NCI-H1436 treated with DMSO at 0.1 percent for 48 hours (cell line): Measurements from ENCODE around the gene GTF2E1.
"Not testable (repeated sequence)": the region's sequence is repeated elsewhere in the genome, so short reads cannot be mapped to it uniquely, and the experiment has no call there.

Experiments used
- DNase-seq: peaks from one replicate; lab custom pipeline; 2025; lab: John Stamatoyannopoulos, UW

GTF2E1 gene

DNA sequence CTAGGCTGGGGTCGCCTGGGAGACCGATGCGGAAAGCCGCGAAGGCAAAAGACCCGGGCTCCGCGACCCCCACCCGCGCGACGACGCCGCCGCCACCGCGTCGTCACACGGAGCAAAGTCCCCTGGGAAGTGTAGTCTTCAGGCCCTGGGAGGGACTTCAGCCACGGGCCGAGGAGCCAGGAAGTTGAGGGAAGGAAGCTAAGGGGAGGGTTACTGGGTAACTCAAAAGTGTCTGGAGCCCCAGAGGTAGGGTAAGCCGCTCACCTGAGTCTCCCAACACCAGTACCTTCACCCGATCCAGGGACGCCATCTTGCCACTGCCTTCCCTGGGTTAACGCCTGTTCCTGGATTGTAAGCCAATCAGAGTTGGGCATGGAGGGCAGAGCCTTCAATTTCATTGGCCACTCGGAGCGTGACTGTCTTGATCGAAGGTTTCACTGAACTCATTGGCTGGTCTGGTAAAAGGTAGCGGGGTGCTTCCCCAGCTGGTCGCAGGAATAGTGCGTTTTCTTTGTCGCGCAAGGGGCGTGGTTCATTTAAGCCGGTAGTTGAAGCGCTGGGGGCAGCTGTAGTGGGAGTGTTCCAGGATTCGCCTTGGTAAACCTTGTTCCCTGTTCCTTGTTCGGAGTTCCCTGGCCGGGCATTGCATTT, at the start of gene GTF2E1, which contains the start of gene RABL3:
GTF2E1 (plus strand) TSS at position 547 of the 651 bp plus-strand sequence. CDS start 7,809 bp downstream, outside the sequence.
RABL3 (minus strand) TSS at position 319 of the 651 bp plus-strand sequence; CDS start at position 310, 9 bp downstream.
- DNase-seq, result peak; percentile 100

DNA sequence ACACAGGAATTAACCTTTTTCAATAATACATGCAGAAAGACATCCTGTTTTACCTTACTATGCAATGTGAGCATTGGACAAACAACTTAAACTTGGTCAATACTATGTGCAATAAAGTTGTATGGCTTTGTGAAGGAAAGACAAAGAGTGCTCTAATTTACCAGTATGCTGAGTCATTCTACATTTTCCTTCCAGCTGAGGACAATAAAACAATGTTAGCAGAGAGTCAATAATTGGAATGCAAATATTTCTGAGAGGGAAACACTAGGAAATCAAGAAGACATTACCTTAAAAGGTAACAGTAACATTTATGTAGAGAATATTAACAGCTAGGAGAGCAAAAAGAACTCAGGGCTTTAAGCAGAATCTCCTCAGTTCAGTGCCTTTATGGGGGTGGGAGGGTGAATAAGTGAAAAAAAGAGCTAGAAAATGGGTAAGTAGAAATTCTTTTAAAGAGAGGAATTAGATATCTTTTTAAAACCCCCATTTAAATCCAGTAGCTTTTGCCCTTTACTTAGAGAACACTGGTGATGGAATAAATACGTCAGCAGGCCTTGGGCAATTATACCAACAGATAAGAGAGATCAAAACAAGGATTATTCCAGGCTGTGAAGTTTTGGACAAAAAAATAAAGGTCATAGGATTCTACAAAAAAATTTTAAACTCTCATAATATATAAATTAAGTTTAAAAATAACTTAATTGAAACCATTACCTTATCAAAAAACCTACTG, 48.9 kb upstream of the GTF2E1 start:
- peak; percentile 75 for DNase-seq

DNA sequence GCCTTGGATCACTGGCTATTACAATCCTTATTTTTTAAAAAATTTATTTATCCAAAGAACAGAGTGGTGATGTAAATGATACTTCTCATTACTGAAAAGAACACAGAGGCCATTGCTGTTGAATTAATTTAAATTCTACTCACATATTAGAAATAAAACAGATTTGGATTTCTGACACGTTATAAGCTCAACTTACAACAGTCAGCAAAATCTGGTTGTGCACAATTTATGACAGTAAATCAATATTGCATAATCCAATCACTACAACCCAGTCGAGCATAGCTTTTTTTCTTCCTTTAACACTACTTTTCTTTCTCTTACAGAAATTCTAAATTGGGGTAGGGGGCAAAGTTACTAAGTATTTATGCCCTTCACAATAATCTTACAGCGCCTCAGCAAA, 43.2 kb upstream of the GTF2E1 start:
- no peak for DNase-seq

DNA sequence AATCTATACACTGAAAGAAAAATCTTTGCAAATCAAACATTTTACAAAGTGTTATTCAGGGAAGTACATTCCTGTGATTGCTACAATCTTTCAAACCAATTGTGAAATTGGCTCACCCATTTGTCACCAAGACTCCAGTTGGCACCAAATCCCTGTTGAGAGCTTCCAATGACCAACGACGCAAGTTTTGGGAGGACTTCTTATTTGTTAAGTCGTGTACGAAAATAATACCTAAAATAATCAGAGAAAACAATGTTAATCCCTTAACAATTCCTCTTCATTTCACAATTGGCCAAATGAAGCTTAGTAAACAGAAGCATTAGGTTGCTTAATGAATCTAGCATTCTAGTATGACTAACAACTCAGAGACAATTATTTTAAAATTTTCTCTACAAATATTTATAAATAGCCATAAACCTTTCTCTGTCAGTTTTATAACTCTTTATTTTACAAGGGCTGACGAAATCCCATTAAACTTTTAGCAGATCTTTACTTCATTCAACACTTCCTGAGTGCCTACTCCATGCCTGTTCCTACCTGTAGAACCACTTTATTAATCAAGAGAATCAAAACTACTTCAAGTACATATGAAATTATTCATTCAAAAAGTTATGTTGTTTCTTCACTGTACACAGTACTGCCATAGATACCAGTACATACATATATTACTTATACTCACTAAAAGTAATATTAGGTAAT, 36.5 kb upstream of the GTF2E1 start:
- DNase-seq, result no peak

DNA sequence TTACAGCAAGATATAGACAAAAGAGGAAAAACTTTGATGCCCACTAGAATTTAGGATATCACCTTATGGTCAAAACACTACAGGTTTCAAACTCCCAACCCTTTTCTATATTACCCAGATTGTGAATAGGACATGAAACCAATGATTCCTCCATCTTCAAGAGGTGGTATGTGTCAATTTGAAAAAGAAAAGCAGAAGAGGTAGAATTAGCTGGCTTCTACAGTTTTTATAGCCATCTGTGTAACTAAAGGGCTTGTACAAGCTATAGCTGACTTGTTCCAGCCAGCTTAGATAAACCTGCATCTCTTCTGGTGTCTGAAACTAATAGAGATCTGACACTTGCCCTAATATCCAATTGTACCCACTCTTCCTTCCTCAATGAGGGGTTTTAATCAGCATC, 35.6 kb upstream of the GTF2E1 start:
- DNase-seq, result no peak

DNA sequence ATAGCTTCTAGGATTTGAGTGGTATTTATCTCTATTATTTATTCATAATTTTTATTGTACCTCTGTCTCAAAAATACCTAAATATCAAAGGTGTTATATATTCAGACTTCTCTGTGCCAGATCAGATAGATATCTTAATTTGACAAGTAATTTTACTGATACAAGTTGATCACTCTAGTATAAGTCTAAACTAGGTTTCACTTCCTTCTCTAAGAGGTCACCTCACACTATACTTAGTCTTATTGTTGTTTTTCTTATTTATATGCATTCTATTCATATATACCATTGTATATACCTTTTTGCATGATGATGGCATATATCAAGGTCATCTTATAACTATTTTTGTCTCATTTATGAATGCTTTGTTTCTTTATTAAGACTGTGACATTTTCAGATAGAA, 34.1 kb upstream of the GTF2E1 start:
- DNase-seq, result no peak

DNA sequence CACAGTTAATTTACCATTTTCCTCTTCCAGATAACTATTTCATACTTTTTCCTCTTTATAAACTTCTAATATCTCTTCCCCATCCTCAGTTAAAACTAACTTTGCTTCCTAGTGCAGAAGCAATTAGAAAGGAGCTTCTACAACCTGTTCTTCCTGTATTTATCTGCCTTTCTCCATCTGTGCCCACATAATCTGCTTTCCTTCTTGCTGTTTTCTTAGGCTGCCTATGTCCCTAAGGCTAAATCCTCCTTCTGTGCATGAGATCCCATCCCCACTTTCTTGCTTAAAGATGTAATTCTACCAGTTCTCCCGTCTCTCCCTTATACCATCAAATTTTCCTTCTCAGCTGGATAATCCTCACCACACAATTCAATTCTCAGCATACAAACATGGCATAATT, 32.2 kb upstream of the GTF2E1 start:
- DNase-seq, result no peak

DNA sequence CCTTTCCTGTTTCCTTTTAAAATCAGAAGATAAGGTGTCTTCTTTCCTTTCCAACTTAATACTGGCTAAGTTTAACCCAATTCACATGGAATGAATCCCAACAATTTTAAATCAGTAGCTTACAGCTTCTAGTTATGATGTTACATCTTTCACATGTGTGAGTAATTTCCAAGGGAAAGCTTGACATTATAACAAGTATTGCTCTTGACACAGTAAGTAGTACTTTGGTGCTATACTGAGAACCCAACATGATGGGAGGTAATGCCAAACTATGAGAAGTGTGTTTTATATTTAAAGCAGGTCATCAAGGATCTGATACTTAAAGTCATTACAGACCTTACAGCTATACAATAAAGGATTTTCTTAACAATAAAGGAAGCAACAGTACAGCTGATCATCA, 29.3 kb upstream of the GTF2E1 start:
- DNase-seq, result no peak

DNA sequence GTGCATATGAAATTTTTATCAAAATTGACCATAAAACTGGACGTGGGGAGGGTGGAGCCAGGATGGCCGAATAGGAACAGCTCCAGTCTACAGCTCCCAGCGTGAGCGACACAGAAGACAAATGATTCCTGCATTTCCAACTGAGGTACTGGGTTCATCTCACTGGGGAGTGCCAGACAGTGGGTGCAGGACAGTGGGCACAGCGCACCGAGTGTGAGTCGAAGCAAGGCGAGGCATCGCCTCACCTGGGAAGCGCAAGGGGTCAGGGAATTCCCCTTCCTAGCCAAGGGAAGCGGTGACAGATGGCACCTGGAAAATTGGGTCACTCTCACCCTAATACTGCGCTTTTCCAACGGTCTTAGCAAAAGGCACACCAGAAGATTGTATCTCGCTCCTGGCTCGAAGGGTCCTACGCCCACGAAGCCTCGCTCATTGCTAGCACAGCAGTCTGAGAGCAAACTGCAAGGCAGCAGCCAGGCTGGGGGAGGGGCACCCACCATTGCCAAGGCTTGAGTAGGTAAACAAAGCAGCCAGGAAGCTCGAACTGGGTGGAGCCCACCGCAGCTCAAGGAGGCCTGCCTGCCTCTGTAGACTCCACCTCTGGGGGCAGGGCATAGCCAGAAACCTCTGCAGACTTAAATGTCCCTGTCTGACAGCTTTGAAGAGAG, 23.2 kb upstream of the GTF2E1 start:
- not testable (repeated sequence) for DNase-seq

DNA sequence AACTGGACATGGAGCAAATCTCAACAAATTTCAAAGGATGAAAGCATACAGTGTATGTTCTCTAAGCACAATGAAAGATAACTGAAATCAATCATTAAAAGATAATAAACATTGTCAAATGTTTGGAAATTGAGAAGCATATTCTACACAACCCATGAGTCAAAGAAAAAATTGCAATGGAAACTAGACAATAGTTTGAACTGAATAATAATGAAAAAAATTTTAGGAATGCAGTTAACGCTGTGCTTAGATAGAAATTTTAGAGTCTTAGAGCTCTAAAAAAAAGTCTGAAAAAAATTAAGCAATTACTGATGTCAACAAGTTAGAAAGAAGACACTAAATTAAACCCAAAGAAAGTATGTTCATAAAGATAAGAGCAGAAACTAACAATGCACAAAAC, 15.8 kb upstream of the GTF2E1 start:
- DNase-seq, result no peak

DNA sequence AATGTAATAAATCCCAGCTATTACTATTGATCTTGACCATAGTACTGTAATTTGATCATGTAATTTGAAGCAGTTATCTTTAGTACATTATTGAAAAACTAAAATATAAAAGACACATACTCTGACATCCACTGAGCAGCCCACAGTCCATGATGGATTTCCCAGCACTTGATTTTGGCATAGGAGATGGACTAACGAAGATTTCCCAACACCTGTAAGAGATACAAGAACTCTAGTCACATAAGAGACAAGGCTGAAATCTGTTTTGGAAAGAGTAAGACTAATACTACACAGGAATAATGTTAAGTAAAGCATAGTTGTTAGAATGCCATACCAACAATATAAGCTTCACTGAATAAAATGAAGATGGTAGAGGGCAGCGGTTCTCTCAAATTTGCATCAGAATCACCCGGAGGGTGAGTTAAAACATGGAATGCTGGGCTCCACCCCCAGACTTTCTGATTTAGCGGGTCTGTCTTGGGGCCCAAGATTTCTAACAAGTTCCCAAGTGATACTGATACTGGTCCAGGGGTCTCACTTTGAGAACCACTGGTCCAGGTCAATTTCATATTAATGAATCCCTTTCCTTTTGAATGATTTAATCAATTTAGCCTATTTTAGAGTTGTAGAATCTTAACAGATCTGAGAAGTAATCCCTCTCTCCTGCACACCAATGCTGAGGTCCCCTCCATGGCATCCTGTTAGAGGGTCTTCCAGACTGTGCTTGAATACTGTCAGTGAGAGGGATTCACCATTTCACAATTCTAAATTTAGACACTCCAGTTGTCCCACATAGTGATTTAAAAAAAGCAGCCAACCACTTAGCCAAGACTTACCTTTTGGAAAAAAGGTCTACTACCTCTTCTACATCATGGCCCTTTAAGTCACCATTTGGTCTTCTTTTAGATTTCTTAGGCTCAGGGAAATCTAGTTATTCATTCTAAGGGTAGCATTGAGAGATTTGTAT, 11.7 kb upstream of the GTF2E1 start:
- DNase-seq, result no peak

DNA sequence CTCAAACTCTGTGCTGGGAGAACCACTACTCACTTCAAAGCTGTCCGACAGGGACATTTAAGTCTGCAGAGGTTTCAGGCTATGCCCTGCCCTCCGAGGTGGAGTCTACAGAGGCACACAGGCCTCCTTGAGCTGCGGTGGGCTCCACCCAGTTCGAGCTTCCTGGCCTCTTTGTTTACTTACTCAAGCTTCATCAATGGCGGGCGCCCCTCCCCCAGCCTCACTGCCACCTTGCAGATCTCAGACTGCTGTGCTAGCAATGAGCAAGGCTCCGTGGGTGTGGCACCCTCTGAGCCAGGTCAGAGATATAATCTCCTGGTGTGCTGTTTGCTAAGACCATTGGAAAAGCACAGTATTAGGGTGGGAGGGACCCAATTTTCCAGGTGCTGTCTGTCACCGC, 4.5 kb upstream of the GTF2E1 start:
- DNase-seq, result not testable (repeated sequence)

DNA sequence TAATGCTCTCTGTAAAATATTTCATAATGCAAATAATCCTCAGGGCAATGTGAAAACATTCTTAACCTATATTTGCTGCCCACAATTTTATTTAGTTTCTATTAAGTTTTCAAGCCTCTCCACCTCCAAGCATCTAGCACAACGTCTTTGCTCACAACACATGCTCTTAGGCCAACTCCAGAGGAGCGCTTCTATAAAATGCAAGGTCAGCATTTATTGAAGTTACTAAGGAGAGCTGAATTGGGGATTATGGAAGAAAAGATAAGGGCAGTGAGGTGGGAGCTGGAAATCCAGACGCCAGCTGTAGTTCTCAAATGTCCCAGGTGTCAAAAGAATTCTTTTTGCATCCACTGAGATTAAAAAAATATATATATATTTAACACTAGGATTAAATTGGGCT, 1.2 kb upstream of the GTF2E1 start:
- DNase-seq, result no peak

DNA sequence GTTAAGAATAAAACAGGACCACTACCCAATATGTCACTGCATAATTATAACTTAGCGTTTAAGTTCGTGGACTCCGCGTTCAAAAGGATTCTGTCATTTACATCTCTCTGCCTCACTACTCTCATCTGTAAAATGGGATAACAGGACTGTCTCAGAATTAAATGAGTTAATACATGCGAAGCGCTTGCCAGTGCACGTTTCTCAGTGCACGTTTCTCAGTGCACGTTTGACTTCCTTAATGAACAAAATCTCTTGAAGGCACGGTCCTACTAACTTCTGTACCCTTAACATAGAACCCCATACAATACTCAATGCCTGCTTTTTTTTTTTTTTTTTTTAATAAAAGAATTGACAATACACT, 727 bp upstream of the GTF2E1 start:
- no peak for DNase-seq

DNA sequence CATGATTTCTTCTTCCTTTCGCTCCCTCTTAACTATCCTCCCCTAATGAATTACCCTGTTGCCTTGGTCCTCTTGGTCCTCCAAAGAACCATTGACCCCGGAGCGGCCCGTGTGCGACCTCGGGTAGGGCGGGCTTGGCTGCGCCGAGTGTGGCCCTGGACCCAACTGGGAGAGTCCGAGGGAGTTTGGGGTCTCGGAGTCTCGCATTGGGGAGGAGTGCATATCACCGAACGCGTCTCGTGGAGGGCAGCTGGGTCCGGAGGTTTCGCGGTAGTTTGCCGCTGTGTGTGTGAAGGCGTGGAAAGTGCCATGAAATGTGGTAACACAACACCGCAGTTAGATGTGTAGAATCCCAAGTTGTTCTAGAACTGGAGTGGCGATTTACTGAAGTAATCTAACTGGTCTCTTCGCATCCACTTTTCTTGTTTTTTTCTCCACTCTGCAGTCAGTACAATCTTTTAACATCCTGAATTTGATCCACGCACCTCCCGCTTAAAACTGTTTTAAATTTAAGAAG, 363 bp downstream of the GTF2E1 start:
- no peak for DNase-seq

DNA sequence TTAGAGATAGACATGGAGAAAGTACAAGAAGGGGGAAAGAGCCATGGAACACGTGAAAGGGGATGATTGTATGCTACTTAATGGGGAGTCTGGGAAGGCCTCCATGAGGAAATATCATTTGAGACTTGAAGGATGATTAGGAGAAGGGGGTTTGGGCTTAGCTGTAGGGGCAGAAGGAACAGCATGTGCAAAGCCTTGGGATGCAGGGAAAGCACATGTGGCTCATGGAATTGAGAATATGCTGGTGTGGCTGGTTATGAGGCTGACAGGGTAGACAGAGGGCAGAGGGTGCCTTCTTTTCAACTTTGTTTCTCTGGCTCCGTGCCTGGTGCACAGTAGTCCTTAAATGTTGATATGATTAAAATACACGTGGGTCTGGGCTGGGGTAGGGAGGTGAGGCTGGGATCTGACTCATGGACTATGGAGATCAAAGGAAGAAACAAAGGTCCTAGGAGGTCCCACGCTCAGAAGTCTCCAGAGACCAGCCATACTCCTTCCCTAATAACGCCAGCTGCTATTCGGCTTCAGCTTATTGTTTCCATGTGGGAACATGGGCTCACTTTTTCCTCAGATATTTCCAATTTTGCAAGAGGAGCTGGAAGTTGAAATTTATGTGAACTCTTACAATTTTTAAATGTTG, 1.1 kb downstream of the GTF2E1 start:
- DNase-seq, result no peak

DNA sequence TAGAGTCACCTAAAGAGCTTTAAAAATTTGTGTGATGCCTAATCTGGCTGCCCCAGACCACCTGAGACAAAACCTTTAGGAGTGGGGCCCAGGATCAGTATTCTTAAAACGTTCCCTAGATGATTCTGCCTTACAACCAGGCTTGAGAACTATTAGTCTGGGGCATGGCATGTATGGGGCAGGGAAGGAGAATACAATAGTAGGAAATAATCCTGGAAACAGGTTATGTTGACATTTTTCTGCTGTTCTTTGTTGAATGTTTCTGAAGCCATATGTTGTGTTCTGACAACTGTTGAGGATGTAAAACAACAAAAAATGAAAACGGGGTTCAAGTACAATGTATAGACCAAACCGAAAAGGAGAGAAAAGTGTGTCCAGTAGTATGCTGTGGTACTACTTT, 2.9 kb downstream of the GTF2E1 start:
- no peak for DNase-seq

DNA sequence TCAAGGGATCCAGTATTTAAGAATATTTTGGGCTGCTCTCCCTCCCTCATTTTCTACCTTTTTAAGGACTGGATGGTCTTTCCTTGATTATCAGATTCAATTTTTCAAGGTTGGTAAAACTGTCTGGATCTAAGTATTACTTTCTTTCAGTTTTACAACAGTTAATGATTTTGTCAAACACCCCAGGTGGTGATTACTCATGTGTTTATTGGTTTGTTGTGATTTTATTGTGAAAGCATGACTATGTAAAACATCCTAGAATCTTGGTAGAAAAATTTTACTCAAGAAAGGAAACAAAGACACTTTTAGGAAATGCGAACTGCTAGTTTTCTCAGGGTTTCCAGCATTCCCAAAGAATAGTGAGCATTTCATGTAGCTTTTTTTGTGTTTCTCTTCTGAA, 7.3 kb downstream of the GTF2E1 start:
- no peak for DNase-seq

DNA sequence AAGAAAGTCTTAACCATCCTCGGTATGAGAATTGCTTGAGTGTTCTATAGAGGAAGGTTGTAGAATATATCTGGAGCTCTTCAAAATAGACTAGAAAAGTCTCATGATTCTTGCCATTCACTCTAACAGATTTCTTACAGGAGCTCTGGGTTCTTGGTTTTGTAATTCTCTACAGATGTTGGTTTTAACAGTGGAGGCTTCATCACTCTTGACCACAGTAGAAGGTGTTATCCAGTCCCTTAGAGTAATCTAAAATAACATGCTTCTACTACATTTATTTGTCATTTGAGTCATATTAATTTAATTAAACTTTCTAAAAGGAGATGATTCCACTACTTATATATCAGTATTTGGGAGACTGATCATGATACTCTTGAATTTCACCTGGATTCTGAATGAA, 9.7 kb downstream of the GTF2E1 start:
- no peak for DNase-seq

DNA sequence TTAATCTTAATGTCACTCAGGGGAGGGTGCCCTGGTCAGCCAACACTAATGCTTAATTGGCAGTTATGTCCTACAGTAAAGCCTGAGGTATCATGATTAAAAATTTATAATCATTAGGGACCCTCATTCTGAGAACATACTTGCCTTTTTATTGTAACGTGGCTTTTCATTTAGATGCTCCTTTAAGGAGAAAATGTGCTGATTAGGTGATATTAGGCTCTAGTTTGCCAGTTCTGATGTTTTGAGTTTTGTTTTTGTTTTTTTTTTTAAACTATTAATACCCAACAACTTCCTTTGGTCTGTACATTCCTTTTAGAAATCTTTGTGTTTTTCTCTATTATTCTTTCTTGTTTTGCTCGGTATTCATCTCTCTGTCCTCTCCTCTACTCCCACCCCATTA, 10.3 kb downstream of the GTF2E1 start:
- DNase-seq, result no peak

DNA sequence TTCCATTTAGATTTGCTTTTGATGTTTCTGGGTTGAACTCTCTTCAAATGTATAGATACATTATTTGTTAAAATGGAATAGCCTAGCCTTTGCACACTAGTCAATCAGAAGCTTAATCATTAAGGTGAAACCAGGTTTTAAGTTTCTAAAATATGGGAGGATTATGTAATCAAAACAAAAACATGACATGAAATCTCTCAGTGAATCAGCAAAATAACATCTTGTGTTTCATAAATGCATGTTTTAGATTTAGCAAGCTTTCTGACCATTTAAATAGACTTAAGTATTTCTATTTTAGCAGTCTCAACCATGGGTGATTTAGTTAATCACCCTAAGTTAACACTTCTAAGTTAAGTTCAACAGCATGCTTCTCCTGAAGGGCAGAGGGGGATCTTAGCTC, 11.3 kb downstream of the GTF2E1 start:
- no peak for DNase-seq
